ENCODE results near the gene RCVRN.

GRCh38 chr17:9868552-9868951 lies 36.5 kb downstream of the RCVRN start:
- TF ChIP-seq CTCF (IDR thresholded peaks at IDR 0.05): no peak
- TF ChIP-seq POLR2A (IDR thresholded peaks at IDR 0.05): no peak

All from testis (tissue), 2 donors.